ENCODE data around the gene PDE4B.

- TF ChIP-seq POLR2A (IDR thresholded peaks at IDR 0.05) (no peak), CTCF (IDR thresholded peaks at IDR 0.05) (no peak)
These were observed 277.5 kb downstream of the PDE4B start for GRCh38 chr1:66069976-66070876.

Data from heart left ventricle (tissue), 13 donors.